M059J (cell line): ENCODE results near the gene RAX2. TPM values are rescaled to one million over a fixed set of nuclear protein-coding genes. Genes with fewer than 3 reads are reported as not detected.

Experiments
- DNase-seq: peaks from one replicate; pipeline ENCODE4 v3.0.0-alpha.2; 2012; ENCODE audit warnings: low read depth
- total RNA-seq: library from RNA; depleted of rRNA; stranded (reverse); fragments of >200 nt; shearing (Covaris generic); gene quantifications from 2 replicates; pipeline ENCODE4 v1.2.3, GENCODE V29; 2014; rRNA removed

RAX2 gene
- total RNA-seq, 1 experiment from 2014 or later = not detected

GRCh38 chr19:3730457-3730958, 41.5 kb downstream of the RAX2 start:
- no peak for DNase-seq

- DNase-seq = peak; percentile 51
Measured at GRCh38 chr19:3725640-3726310, 46.3 kb downstream of the RAX2 start.

DNA sequence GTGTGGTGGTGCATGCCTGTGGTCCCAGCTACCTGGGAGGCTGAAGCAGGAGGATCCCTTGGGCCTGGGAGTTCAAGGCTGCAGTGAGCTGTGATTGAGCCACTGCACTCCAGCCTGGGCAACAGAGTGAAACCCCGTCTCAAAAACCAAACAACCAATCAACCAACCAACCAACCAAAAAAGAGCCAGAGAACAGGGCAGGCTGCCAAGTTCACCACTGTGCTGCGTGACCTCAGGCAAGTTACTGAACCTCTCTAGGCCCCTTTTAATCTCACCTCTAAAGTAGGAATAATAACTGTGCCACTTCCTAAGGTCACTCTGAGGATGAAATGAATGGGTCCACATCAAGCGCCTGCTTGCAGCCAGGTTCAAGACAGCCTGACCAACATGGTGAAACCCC, 46.9 kb downstream of the RAX2 start:
- no peak for DNase-seq

- DNase-seq = no peak
Measured at GRCh38 chr19:3723883-3724282, 48.1 kb downstream of the RAX2 start.

DNA sequence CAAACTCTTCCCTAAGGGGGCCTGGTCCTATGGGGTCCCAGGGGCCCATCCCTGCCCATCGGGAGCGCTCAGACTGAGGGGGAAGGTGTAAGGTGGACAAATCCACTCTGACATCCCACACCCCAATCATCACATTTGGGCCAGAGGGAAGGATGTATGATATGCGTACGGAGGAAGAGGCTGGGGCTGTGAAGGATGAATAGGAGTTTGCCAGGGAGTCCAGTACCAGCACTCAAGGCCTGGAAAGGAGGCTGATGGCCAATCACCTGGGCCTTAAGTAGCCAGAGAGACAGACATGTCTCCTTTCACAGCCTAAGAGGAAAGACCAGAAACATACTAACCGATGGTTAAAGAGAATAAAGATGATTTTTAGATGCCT, 48.9 kb downstream of the RAX2 start:
- no peak for DNase-seq

DNA sequence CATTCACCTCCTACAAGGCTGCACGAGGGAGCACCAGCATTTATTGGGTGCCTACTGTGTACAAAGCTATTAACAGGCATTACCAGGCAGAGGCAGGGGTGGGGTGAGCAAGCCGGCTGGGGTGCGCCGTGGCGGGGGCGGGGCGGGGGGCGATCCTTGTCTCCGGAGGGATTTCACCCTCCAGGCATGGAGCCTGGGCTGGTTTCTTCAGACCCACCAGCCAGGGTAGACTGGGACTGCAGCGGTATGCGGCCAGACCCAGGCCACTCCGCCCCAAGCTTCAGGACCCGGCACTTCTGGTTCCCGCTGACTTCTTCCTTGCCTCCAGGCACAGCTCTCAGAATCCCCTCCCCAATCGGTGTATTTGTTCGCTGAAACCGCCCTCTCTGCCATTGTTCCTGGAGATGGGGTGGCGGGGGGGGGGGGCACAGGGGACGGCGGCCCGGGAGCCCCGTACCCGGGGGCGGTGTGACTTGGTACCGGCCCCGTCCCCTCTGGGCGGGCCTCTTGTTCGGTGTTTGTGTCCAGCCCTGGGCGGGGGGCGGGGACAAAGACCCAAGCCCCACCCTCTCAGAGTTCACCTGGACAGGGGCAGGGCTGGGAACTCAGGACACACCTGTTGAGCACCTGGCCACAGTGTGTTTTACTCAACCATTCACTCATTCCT, 49.5 kb downstream of the RAX2 start:
- DNase-seq = no peak

DNA sequence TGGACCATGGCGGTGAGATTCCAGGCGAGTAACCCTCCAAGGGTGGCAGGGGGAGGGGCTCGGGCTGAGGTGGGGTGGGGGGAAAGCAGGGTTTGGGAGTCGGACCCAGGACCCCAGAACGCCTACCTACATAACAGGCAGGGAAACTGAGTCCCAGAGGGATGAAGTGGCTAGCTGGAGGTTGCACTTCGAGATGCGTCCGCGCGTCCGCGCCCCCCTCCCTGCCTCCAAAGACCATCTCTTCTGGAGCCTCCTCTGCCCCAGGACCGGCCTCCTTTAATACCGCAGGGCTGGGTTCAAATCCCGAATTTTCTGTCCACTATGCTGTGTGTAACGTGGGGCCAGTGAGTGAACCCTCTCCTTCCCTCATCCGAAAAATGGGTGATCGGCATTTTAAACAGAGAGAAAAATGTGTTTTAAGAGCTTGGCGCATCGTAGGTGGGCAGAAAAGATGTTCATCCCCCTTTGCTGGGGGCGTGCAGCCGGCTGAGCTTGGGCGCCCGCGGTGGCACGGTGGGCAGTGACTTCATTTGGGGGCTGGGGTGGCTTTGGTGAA, 50.1 kb downstream of the RAX2 start:
- no peak for DNase-seq

- DNase-seq = peak; percentile 76
Measured at GRCh38 chr19:3721131-3721886, 50.7 kb downstream of the RAX2 start.

- DNase-seq = no peak
Measured at GRCh38 chr19:3720349-3720917, 51.6 kb downstream of the RAX2 start.

- no peak for DNase-seq
Measured at GRCh38 chr19:3719868-3720267, 52.2 kb downstream of the RAX2 start.

Other genes with a start within 250 kb of the RAX2 start
- gene TEKTIP1, start 233.1 kb downstream of the RAX2 start, total RNA-seq = not detected in 2 replicates
- gene MFSD12, start 214.6 kb downstream of the RAX2 start, total RNA-seq = 50.7 and 105 TPM in 2 replicates
- gene HMG20B, start 199.3 kb downstream of the RAX2 start, total RNA-seq = 112 and 151 TPM in 2 replicates
- not detected in 2 replicates for gene GIPC3, start 186.8 kb downstream of the RAX2 start, total RNA-seq
- gene TBXA2R, start 165.4 kb downstream of the RAX2 start, total RNA-seq = 0.59 TPM in 1 of 2 replicates, not detected in the other
- gene CACTIN, start 145.4 kb downstream of the RAX2 start, total RNA-seq = 13.7 and 31.1 TPM in 2 replicates
- 11.4 and 15.8 TPM in 2 replicates for gene PIP5K1C, start 71.8 kb downstream of the RAX2 start, total RNA-seq
- 0.30 and 0.49 TPM in 2 replicates for gene TJP3, start 63.8 kb downstream of the RAX2 start, total RNA-seq
- gene APBA3, start 10.5 kb downstream of the RAX2 start, total RNA-seq = 13.7 and 15.0 TPM in 2 replicates
- gene MRPL54, start 9.5 kb downstream of the RAX2 start, total RNA-seq = 48.6 and 81.6 TPM in 2 replicates
- not detected in 2 replicates for gene MATK, start 14.2 kb upstream of the RAX2 start, total RNA-seq
- not detected in 2 replicates for gene ZFR2, start 96.8 kb upstream of the RAX2 start, total RNA-seq
- 0.12 TPM in 1 of 2 replicates, not detected in the other for gene ATCAY, start 108.5 kb upstream of the RAX2 start, total RNA-seq
- not detected in 2 replicates for gene NMRK2, start 160.8 kb upstream of the RAX2 start, total RNA-seq
- 76.7 and 148 TPM in 2 replicates for gene DAPK3, start 198.9 kb upstream of the RAX2 start, total RNA-seq
- 667 and 964 TPM in 2 replicates for gene EEF2, start 213.2 kb upstream of the RAX2 start, total RNA-seq
- gene PIAS4, start 235.5 kb upstream of the RAX2 start, total RNA-seq = 16.2 and 19.5 TPM in 2 replicates